Glutamatergic neuron (in vitro differentiated cells): Measurements from ENCODE around the gene PM20D1. TPM values are rescaled to one million over a fixed set of nuclear protein-coding genes. Genes with fewer than 3 reads are reported as not detected.
"Not testable (repeated sequence)": the region's sequence is repeated elsewhere in the genome, so short reads cannot be mapped to it uniquely, and the experiment has no call there.

Source experiments
- DNase-seq: peaks from one replicate; pipeline ENCODE4 v3.0.0; 2022
- H3K27ac Mint-ChIP-seq: one replicate; pipeline ENCODE4 v1.8.0; 2020; ENCODE audit warnings: mild to moderate bottlenecking, mixed read lengths, inconsistent platforms; ENCODE audit not compliant: unreplicated experiment
- H3K27me3 Mint-ChIP-seq: one replicate; pipeline ENCODE4 v1.8.0; 2020; ENCODE audit warnings: mild to moderate bottlenecking, moderate library complexity, mixed read lengths, inconsistent platforms; ENCODE audit not compliant: unreplicated experiment
- H3K36me3 Mint-ChIP-seq: one replicate; pipeline ENCODE4 v1.8.0; 2020; ENCODE audit warnings: mild to moderate bottlenecking, mixed read lengths, inconsistent platforms; ENCODE audit not compliant: unreplicated experiment
- H3K4me1 Mint-ChIP-seq: one replicate; pipeline ENCODE4 v1.8.0; 2020; ENCODE audit warnings: mild to moderate bottlenecking, low read depth, mixed read lengths, inconsistent platforms; ENCODE audit not compliant: unreplicated experiment
- H3K4me3 Mint-ChIP-seq: one replicate; pipeline ENCODE4 v1.8.0; 2020; ENCODE audit warnings: mild to moderate bottlenecking, mixed read lengths, inconsistent platforms; ENCODE audit not compliant: unreplicated experiment
- H3K9me3 Mint-ChIP-seq: one replicate; pipeline ENCODE4 v1.8.0; 2020; ENCODE audit warnings: mild to moderate bottlenecking, moderate library complexity, mixed read lengths, inconsistent platforms; ENCODE audit not compliant: unreplicated experiment
- total RNA-seq: library from RNA; stranded (reverse); fragmentation: NEBNext Ultra II Directional; extraction: Animal tissue kit (Norgen Biotek cat#: 25700); gene quantifications from one replicate; pipeline ENCODE4 v1.2.1, GENCODE V29; 2021; ENCODE audit not compliant: unreplicated experiment
- TF ChIP-seq, protein P1 (sequence below): fragments of 200-600 bp; sonication (generic); IDR thresholded peaks from one replicate; pipeline ENCODE4 v1.5.0; 2021; ENCODE audit not compliant: partially characterized antibody, unreplicated experiment

PM20D1 gene
- total RNA-seq, 1 donor from 2014 or later, result not detected

- DNase-seq, result no peak
- Mint-ChIP-seq H3K4me3 (no peak overlapping the region), H3K36me3 (peaks cover 4% of the 10 kb centered on the region), H3K4me1 (no peaks in the 10 kb centered on the region), H3K27ac (no peak overlapping the region), H3K27me3 (no peaks in the 10 kb centered on the region), H3K9me3 (peaks cover 2% of the 10 kb centered on the region)
- TF ChIP-seq, protein P1, sequence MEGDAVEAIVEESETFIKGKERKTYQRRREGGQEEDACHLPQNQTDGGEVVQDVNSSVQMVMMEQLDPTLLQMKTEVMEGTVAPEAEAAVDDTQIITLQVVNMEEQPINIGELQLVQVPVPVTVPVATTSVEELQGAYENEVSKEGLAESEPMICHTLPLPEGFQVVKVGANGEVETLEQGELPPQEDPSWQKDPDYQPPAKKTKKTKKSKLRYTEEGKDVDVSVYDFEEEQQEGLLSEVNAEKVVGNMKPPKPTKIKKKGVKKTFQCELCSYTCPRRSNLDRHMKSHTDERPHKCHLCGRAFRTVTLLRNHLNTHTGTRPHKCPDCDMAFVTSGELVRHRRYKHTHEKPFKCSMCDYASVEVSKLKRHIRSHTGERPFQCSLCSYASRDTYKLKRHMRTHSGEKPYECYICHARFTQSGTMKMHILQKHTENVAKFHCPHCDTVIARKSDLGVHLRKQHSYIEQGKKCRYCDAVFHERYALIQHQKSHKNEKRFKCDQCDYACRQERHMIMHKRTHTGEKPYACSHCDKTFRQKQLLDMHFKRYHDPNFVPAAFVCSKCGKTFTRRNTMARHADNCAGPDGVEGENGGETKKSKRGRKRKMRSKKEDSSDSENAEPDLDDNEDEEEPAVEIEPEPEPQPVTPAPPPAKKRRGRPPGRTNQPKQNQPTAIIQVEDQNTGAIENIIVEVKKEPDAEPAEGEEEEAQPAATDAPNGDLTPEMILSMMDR, result no peak
These were observed 11.6 kb upstream of the PM20D1 start for GRCh38 chr1:205861540-205861939.

DNA sequence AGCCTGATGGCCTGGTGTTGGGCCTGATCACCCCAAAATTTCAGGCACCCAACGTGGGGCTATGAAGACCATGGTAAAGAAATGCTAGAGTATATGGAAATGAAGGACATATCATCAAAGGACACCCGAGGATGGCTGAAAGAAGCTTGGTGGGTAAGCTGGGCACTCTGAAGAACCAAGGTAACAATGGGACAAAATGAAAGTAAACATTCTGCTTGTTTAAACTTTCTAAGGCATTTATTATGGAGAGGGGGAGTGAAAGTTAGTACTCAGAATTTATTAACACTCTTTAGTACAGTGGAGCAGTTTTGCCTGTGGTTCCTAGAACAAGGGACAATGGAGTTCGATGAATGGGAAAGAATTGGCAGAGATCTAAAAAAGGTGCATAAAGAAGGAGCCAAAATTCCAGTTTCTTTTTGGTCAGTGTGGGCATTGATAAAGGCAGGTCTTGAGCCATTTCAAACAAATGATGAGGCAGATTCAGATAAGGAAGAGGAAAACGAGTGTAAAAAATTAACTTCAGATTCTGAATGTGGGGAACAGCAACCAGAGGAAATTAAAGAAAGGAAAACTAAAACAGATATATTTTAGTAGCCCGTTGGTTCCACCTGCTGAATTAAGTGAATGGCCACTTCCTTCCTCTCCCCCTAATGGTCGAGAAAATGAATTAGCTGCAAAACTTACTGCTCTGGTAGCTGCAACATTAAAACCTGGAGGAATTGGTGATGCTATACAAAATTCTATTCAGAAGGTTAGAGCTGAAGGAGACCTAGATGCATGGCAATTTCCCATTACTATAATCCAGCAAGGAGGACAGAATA lies 8.4 kb upstream of the PM20D1 start:
- Mint-ChIP-seq H3K4me3 (no peak overlapping the region), H3K27ac (no peak overlapping the region), H3K36me3 (peaks cover 13% of the 10 kb centered on the region), H3K27me3 (no peaks in the 10 kb centered on the region), H3K4me1 (no peaks in the 10 kb centered on the region), H3K9me3 (peaks cover 2% of the 10 kb centered on the region)
- no peak for DNase-seq
- TF ChIP-seq, protein P1, result no peak

GRCh38 chr1:205857501-205857900 lies 7.6 kb upstream of the PM20D1 start:
- not testable (repeated sequence) for H3K9me3 Mint-ChIP-seq

GRCh38 chr1:205856433-205856832 lies 6.5 kb upstream of the PM20D1 start:
- no peak for DNase-seq
- peaks cover 13% of the 10 kb centered on the region for H3K36me3 Mint-ChIP-seq
- no peaks in the 10 kb centered on the region for H3K4me1 Mint-ChIP-seq
- TF ChIP-seq, protein P1, result no peak
- no peak overlapping the region for H3K4me3 Mint-ChIP-seq
- H3K27me3 Mint-ChIP-seq, result no peaks in the 10 kb centered on the region
- H3K9me3 Mint-ChIP-seq, result peaks cover 2% of the 10 kb centered on the region
- H3K27ac Mint-ChIP-seq, result no peak overlapping the region

More at GRCh38 chr1:205857501-205857900, 7.6 kb upstream of the PM20D1 start:
- not testable (repeated sequence) for H3K27me3 Mint-ChIP-seq, H3K4me1 Mint-ChIP-seq, H3K27ac Mint-ChIP-seq, H3K4me3 Mint-ChIP-seq, DNase-seq
- peaks cover 13% of the 10 kb centered on the region for H3K36me3 Mint-ChIP-seq

GRCh38 chr1:205852969-205853368 lies 3.0 kb upstream of the PM20D1 start:
- Mint-ChIP-seq H3K27me3 (peaks cover 4% of the 10 kb centered on the region), H3K27ac (no peak overlapping the region), H3K4me1 (no peaks in the 10 kb centered on the region), H3K36me3 (peaks cover 13% of the 10 kb centered on the region), H3K4me3 (no peak overlapping the region), H3K9me3 (peaks cover 6% of the 10 kb centered on the region)
- DNase-seq, result no peak
- TF ChIP-seq, protein P1, result no peak
